ENCODE results near the gene BBLN. TPM values are rescaled to one million over a fixed set of nuclear protein-coding genes. Genes with fewer than 3 reads are reported as not detected.

BBLN gene
- total RNA-seq, 2 donors from 2014 or later: 65.7 to 82.1 TPM

- no peak for DNase-seq
- no peak overlapping the region for H3K27ac Mint-ChIP-seq
- no peaks in the 10 kb centered on the region for H3K36me3 ChIP-seq (ENCODE audit: control insufficient read depth, insufficient read depth, low read length)
- no peak overlapping the region for H3K4me3 Mint-ChIP-seq
- no peaks in the 10 kb centered on the region for H3K4me1 ChIP-seq (ENCODE audit: control insufficient read depth, insufficient read depth, low read length)
- no peak overlapping the region for H3K27ac ChIP-seq (ENCODE audit: low read depth, low read length)
- TF ChIP-seq, protein P1, sequence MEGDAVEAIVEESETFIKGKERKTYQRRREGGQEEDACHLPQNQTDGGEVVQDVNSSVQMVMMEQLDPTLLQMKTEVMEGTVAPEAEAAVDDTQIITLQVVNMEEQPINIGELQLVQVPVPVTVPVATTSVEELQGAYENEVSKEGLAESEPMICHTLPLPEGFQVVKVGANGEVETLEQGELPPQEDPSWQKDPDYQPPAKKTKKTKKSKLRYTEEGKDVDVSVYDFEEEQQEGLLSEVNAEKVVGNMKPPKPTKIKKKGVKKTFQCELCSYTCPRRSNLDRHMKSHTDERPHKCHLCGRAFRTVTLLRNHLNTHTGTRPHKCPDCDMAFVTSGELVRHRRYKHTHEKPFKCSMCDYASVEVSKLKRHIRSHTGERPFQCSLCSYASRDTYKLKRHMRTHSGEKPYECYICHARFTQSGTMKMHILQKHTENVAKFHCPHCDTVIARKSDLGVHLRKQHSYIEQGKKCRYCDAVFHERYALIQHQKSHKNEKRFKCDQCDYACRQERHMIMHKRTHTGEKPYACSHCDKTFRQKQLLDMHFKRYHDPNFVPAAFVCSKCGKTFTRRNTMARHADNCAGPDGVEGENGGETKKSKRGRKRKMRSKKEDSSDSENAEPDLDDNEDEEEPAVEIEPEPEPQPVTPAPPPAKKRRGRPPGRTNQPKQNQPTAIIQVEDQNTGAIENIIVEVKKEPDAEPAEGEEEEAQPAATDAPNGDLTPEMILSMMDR (conservative IDR thresholded peaks at IDR 0.05): no peak
- no peaks in the 10 kb centered on the region for H3K9me3 ChIP-seq (ENCODE audit: control insufficient read depth, low read length)
- no peaks in the 10 kb centered on the region for H3K4me1 Mint-ChIP-seq
- H3K36me3 Mint-ChIP-seq (ENCODE audit: low read depth): no peaks in the 10 kb centered on the region
- no peaks in the 10 kb centered on the region for H3K27me3 ChIP-seq (ENCODE audit: control insufficient read depth, insufficient read depth, low read length, poor library complexity, severe bottlenecking)
- WGBS, 2 experiments (ENCODE audit: insufficient coverage in 1 of 2, insufficient read length in 1 of 2): 71 to 81% methylated on average over 6 to 8 of the region's 8 CpGs
- H3K9me3 Mint-ChIP-seq: no peaks in the 10 kb centered on the region
- no peak overlapping the region for H3K9ac ChIP-seq (ENCODE audit: extremely low read depth, low read length, poor library complexity, severe bottlenecking)
- H3K4me3 ChIP-seq (ENCODE audit: low read length): no peak overlapping the region
- H3K27me3 Mint-ChIP-seq (ENCODE audit: insufficient read depth): peaks cover 4% of the 10 kb centered on the region
Measured at GRCh38 chr9:128145536-128145935, 14.5 kb upstream of the BBLN start.

DNA sequence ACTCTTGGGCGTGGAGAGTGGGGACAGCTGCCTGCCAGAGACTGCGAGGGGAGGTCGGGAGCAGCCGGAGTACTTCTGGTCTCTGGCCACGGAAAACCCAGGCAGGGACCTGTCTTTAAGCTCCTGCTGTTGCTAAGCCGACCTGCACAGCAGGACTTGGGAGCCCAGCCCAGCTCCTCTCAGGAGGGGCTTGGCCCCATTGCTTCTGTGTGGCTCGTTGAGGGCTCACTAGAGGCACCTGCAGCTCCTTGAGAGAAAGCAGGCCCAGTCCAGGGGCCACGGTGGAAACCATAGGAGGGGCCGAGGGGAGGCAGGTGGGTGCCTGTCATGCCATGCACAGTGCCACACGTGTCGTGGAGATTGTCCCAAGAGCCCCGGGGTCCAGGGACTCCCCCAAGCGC, 14.1 kb upstream of the BBLN start:
- 86 to 90% methylated on average over 9 to 13 of the region's 13 CpGs for WGBS, 2 experiments (ENCODE audit: insufficient coverage in 1 of 2, insufficient read length in 1 of 2)
- Mint-ChIP-seq H3K36me3 (ENCODE audit: low read depth) (no peaks in the 10 kb centered on the region), H3K27me3 (ENCODE audit: insufficient read depth) (peaks cover 7% of the 10 kb centered on the region), H3K4me3 (no peak overlapping the region), H3K27ac (no peak overlapping the region), H3K4me1 (peaks cover 3% of the 10 kb centered on the region), H3K9me3 (no peaks in the 10 kb centered on the region)
- no peaks in the 10 kb centered on the region for H3K36me3 ChIP-seq (ENCODE audit: control insufficient read depth, insufficient read depth, low read length)
- no peak overlapping the region for H3K4me3 ChIP-seq (ENCODE audit: low read length)
- H3K27ac ChIP-seq (ENCODE audit: low read depth, low read length): no peak overlapping the region
- DNase-seq: no peak
- H3K9ac ChIP-seq (ENCODE audit: extremely low read depth, low read length, poor library complexity, severe bottlenecking): no peak overlapping the region
- no peaks in the 10 kb centered on the region for H3K27me3 ChIP-seq (ENCODE audit: control insufficient read depth, insufficient read depth, low read length, poor library complexity, severe bottlenecking)
- no peaks in the 10 kb centered on the region for H3K9me3 ChIP-seq (ENCODE audit: control insufficient read depth, low read length)
- H3K4me1 ChIP-seq (ENCODE audit: control insufficient read depth, insufficient read depth, low read length): no peaks in the 10 kb centered on the region
- TF ChIP-seq, protein P1 (conservative IDR thresholded peaks at IDR 0.05): no peak

DNA sequence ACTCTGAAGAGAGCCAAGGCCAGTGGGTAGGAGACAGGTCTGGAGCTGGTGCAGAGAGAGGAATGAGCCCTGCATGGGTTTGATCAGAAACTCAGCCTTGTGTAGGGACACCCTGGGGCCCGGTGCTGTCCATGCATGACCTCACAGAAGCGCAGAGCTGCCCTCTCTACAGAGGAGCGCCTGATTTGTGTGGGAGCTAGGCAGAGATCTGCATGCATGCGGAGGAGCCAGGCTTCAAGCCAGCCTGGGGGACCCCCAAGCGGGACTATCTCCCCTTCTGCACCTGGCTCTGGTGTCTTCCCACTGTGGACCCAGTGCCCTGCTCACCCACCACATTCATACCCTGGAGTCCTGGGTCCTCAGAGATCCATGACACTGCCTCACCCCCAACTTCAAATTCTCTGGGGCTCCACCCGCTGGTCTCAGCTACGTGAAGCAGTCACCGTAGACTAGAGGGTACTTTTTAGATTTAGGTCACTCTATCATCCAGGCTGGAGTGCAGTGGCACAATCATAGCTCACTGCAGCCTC, 13.4 kb upstream of the BBLN start:
- H3K27me3 Mint-ChIP-seq (ENCODE audit: insufficient read depth): peaks cover 7% of the 10 kb centered on the region
- H3K4me3 Mint-ChIP-seq: no peak overlapping the region
- H3K4me3 ChIP-seq (ENCODE audit: low read length): no peak overlapping the region
- no peaks in the 10 kb centered on the region for H3K9me3 Mint-ChIP-seq
- H3K36me3 ChIP-seq (ENCODE audit: control insufficient read depth, insufficient read depth, low read length): no peaks in the 10 kb centered on the region
- DNase-seq: no peak
- peaks cover 3% of the 10 kb centered on the region for H3K4me1 Mint-ChIP-seq
- H3K9ac ChIP-seq (ENCODE audit: extremely low read depth, low read length, poor library complexity, severe bottlenecking): no peak overlapping the region
- no peaks in the 10 kb centered on the region for H3K4me1 ChIP-seq (ENCODE audit: control insufficient read depth, insufficient read depth, low read length)
- no peaks in the 10 kb centered on the region for H3K27me3 ChIP-seq (ENCODE audit: control insufficient read depth, insufficient read depth, low read length, poor library complexity, severe bottlenecking)
- no peaks in the 10 kb centered on the region for H3K36me3 Mint-ChIP-seq (ENCODE audit: low read depth)
- H3K27ac ChIP-seq (ENCODE audit: low read depth, low read length): no peak overlapping the region
- TF ChIP-seq, protein P1 (conservative IDR thresholded peaks at IDR 0.05): no peak
- H3K27ac Mint-ChIP-seq: no peak overlapping the region
- no peaks in the 10 kb centered on the region for H3K9me3 ChIP-seq (ENCODE audit: control insufficient read depth, low read length)
- 92% methylated on average over 5 to 8 of the region's 8 CpGs for WGBS, 2 experiments (ENCODE audit: insufficient coverage in 1 of 2, insufficient read length in 1 of 2)

Measured in endodermal cell (in vitro differentiated cells).